Globus pallidus (tissue), 1 donor: Measurements from ENCODE around the gene ANP32E.
A peak's percentile ranks its signal among the peaks of the same experiment; 100 is the strongest.

Source experiments
- DNase-seq: peaks from one replicate; pipeline ENCODE4 v3.0.0-alpha.2; 2015; ENCODE audit warnings: low spot score

The ANP32E gene

DNA sequence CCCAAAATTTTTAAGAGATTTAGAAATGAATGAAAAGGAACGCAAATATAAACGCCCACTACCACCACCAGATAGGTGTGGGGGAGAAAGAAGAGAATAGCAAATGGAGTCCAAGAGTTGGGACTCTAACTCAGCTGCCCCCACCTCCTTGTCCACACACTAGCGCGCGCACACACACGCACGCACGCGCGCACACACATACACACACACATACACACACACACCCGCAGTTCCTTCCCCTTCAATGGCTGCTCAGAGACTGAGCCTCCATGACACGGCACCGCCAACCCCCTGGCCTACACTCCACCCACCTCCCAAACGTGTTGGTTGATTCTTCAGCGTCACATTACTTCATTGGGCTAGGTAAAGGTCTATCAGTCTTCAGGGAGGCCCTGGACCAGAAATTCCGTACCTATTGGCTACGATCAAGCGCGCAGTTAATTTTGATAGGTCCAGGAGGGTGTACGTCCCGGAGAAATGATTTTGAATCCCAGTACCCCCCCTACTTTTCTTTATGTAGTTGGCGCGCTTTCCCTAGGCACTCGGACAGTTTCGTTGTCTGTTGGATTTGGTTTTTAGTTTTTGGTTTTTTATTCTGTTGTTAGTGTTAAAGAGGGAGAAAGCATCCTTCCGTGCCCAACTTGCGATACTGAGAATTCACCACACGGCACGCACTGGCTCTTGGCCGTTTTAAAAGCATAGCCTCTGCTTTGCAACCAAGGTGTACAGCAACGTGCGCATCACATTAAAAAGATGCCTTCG is at the start of gene ANP32E:
Gene ANP32E (minus strand): TSS at position 261 of the 762 bp plus-strand sequence. CDS start 326 bp downstream, outside the sequence.
- DNase-seq: peak; percentile 98

DNA sequence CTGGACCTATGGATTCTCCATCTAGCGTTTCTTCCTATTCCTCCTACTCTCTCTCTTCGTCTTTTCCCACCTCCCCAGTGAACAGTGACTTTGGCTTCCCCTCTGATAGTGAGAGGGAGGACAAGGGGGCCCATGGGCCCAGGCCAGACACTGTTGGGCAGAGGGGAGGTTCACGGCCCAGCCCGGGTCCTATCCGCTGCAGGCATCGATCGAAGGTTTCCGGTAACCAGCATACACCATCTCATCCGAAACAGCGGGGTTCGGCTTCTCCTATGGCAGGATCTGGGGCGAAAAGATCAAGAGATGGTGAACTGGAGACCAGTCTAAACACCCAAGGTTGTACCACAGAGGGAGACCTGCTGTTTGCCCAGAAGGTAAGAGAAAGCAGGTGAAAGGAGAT is 47.3 kb upstream of the ANP32E start:
- no peak for DNase-seq

GRCh38 chr1:150282558-150282958 is 46.6 kb upstream of the ANP32E start:
- DNase-seq: no peak

DNA sequence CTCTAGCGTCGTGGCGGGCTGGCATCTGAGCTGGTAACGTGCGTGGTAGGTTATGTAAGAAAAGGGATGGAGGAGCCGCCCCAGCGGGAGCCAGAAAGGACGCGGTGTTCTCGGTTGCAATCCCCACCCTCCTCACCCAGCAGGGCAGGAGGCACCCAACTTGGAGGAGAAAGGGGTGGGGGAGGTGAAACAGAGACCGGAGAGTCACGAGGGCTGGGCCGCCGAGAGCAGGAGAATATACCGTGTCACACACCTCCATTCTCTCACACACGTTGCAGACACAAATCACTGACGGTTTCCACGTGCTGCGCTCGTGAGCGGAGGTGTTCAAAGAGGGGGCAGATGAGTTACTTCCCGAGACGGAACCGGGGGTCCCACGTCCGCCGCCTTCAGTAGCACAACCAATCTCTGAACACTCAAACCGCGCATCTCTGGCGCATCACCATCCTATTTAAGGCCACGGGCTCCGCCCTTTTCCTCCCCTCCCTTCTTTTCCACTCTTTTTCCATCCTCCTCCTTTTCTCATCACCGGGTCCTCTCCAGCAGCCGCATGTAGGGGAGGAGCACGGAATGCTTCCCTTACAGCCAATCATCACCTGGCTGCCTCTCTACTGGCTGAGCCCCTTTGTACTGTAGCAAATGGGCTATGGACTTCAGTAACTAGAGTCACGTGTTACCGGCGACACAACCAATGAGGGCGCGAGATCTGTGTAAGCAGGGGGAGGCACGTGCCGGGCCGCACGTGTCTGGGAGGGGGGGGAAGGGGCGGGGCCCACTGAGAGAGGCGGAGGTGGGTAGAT is 46.0 kb upstream of the ANP32E start, which contains the start of gene CIART:
Gene CIART (plus strand): TSS at position 797 of the 800 bp plus-strand sequence. CDS start 714 bp downstream, outside the sequence.
- DNase-seq: peak; percentile 93

GRCh38 chr1:150281221-150281757 is 45.4 kb upstream of the ANP32E start:
- peak; percentile 85 for DNase-seq

- no peak for DNase-seq
Measured at GRCh38 chr1:150280138-150280707, 44.3 kb upstream of the ANP32E start.

GRCh38 chr1:150273311-150273710 is 37.4 kb upstream of the ANP32E start:
- peak; percentile 29 for DNase-seq

- no peak for DNase-seq
Measured at GRCh38 chr1:150271291-150271959, 35.5 kb upstream of the ANP32E start.

- no peak for DNase-seq
Measured at GRCh38 chr1:150269451-150269850, 33.5 kb upstream of the ANP32E start.

DNA sequence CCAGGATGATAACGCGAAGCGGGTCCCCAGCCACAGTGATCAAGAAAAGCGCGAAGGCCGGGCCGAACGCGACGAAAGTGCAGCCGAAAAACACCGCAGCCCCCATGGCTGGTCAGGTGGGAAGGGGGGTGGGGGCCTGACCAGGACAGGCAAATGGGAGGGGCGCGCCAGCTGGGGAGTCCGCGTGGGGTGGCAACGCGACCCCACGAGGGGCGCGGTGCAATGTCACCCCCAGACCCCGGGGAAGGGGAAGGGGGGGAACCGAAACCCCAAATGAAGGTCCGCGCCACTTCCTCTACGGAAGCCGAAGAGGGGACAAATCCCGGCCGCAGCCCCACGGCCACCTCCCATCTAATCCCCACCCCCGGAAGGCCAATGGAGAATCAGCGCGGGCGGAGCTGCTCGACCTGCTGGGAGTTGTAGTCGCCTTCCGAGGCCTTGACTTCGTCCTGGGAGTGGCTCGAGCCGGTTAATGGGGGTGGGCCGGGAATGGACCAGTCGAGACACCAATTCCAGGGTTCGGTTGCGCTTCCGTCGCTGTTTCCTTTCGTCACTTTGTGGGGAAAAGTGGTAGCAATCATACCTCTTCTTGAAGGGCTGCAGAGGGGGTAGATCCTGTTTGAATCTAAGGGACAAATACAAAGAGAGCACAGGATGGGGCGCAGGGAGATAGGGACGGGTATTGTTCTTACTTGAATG is 32.9 kb upstream of the ANP32E start, which contains the start of gene APH1A:
Gene APH1A (minus strand): TSS at position 312 of the 699 bp plus-strand sequence. CDS start 206 bp downstream, at position 106.
- peak; percentile 98 for DNase-seq

DNA sequence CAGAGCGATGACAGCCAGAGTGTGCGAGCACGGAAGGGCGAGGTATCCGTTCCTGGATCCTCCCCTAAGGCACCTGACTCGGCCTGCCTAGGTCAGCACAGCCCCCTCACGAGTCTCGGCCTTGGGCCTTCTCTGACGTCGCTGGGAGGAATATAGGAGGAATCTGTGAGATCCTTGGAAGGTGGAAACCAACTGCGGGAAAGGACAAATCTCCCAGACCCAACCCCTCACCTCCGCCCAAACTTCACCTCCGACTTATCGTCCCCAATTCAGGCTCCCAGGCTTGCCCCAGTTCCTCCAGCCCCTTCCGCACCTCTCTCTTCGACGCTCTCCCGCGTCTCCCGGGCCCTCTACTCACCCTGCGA is 32.4 kb upstream of the ANP32E start:
- peak; percentile 29 for DNase-seq

GRCh38 chr1:150267896-150268295 is 32.0 kb upstream of the ANP32E start:
- DNase-seq: no peak

- no peak for DNase-seq
Measured at GRCh38 chr1:150263549-150263948, 27.6 kb upstream of the ANP32E start.

DNA sequence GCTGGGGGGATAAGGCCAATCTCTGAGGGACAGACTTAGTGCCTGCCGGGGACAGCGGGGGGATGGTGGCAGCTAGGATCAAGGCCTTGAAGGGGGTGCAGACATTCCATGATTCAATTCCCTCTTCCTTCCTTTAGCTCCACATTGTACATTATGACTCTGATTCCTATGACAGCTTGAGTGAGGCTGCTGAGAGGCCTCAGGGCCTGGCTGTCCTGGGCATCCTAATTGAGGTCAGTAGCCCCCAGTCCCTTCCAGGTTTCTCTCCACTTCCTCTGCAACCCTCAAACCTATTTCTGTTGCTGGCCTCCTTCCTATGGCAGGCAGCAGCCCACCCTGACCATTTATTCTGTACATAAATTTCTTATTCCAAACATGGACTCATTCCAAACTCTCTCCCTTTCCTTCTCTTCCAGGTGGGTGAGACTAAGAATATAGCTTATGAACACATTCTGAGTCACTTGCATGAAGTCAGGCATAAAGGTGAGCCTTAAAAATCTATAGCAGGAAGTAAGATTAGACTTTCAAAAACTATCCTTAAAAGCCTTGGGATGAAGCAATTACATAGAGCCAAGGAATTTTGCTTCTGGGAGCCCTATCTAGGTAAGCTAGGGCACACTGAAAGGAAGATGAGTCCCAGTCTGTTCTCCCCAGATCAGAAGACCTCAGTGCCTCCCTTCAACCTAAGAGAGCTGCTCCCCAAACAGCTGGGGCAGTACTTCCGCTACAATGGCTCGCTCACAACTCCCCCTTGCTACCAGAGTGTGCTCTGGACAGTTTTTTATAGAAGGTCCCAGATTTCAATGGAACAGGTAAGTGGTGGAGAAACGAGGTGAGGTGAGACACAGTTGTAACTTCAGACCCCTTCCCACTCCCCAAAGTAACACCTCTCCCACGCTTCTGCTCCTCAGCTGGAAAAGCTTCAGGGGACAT is 26.7 kb upstream of the ANP32E start:
- no peak for DNase-seq

GRCh38 chr1:150261367-150261766 is 25.5 kb upstream of the ANP32E start:
- no peak for DNase-seq

DNA sequence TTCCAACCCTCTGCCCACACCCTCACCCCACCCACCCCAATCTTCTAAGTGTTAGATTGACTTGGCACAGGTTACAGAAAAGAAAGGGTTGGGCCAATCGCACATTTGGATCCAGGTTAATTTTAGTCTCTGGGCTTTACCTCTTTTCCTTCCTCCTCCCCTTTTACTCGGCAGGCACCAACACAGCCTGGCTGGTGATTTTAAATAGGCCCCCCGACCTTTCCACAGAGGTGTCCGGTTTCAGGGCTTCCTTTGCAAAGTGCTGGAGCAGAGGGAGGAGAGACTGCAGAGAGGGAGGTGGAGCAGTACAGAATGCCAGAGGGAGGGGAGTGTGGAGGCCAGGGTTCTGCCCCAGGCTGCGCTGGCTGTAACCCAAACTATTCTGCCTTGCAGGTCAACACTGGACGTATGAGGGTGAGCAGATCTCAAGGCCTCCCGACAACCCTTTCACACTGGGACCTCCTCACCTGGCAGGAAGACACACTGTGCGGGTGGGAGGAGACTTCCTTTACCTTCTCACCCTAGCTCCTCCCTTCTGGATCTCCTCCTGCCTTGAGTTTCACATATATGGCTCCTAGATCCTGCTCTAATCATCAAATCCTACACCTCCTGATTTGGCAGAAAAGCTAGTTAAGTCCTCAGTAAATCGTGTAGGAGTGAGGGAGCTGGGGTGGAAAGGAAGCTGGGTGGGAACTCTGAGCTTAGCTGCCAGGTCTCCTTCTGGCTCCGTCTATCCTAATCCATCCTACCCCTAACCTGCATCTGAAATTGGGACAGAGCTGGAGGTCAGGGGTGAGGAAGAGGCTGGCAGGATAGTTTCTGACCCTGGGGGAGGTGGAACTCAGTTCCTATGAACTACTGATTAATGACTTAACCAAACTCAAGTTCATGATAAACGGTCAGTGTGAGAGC is 24.1 kb upstream of the ANP32E start:
- DNase-seq: no peak

DNA sequence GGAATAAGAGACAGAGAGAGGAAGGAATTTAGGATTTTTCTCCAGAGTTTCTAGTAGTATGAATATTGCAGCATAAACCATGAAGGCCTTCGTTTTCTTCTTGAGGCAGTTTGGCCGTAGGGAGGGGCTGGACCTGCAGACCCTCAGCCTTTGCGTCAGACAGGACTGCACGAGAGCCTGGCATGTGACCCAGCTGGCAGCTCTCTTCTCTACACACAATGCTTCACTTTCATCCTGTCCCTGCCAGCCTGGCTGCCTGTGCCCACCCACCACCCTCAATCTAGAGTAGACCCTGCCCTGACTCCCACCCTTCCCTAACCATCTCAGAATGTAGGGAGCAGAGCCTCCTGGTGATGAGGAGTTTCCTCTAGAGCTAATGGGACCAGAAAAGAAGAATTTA is 23.3 kb upstream of the ANP32E start:
- DNase-seq: peak; percentile 63

DNA sequence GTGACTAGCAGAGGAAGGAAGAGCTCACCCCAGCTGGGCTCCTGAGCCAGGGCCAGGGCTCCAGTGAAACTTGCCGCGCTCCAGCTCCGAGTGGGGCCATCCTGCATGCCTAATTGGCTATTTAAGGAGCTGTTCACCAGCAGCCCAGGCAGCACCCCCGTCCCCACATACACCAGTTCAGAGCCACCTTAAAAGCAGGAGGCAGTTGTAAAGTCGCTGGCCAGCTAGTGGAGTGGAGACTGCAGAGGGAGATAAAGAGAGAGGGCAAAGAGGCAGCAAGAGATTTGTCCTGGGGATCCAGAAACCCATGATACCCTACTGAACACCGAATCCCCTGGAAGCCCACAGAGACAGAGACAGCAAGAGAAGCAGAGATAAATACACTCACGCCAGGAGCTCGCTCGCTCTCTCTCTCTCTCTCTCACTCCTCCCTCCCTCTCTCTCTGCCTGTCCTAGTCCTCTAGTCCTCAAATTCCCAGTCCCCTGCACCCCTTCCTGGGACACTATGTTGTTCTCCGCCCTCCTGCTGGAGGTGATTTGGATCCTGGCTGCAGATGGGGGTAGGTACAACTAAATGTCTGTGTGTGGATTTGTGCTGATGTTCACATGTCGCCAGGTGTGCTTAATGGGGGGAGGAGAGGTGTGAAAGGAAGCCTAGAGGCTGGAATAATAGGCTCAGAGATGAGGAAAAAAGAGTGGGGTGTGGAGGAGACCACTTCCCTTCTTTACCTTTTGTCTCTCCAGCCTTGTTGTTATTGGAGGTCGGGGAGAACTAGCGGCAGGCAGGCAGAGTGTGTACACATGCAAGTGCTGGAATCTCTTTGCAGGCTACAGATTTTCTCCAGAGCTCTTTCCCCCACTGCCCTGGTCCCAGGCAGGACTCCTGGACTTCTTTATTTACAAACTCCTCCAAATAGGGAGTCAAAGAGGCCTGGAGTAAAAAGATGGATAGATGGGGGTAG is 22.0 kb upstream of the ANP32E start, which contains the start of gene CA14:
Gene CA14 (plus strand): TSS at position 151 of the 962 bp plus-strand sequence. CDS start 355 bp downstream, at position 506.
- DNase-seq: peak; percentile 85
